HG03521 (cell line): ENCODE data around the gene PRSS12.
"Not testable (repeated sequence)": the region's sequence is repeated elsewhere in the genome, so short reads cannot be mapped to it uniquely, and the experiment has no call there.

Experiments used
- ATAC-seq: cut with Tn5 transposase; IDR thresholded peaks from one replicate; pipeline ENCODE4 v1.9.1; 2021; ENCODE audit warnings: mild to moderate bottlenecking, moderate library complexity; ENCODE audit not compliant: unreplicated experiment

Gene PRSS12

DNA sequence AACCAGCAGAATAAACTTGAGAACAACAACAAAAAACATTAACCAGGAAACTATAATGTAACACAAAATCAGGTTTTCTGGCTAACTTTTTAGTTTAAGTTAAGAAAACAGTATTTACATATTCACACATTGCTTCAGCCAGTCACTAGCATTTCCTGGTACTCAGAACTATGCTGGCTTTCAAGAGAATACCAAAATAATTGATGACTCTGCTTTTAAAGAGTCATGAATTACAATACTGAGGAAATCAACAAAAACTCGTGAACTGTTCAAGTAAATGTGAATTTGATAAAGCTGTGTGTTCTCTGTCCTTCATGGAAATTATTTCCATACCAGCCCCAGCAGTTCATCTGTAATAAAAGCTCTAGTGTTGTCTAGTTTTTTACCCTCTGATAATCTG is 27.4 kb downstream of the PRSS12 start:
- ATAC-seq: no peak

DNA sequence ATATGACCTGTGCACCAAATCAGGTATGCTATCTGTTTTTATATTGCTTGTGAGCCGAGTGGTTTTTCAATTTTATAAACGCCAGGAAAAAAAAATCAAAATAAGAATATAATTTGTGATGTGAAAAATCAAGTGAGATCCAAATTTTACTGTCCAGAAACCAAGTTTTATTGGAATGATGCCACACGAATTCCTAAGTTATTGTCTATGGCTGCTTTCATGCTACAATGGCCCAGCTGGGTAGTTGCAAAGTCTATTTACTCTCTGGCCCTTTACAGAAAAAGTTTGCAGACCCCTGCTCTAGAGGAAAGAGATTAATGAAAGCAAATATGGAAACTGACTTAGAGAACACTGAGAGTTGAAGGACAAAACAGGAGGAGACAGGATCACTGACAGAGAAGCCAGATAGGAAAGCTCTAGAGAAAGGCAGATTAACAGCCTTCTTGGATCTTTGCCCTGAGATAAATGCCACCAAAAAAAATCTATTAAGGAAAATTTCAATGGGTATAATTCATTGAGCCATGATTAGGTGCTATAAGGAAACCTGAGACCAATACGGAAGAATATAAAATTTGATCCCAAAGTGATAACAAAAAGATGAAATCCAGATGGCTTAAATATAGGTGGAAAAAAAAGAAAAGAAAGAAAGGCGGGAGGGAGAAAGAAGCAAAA is 29.8 kb downstream of the PRSS12 start:
- no peak for ATAC-seq

DNA sequence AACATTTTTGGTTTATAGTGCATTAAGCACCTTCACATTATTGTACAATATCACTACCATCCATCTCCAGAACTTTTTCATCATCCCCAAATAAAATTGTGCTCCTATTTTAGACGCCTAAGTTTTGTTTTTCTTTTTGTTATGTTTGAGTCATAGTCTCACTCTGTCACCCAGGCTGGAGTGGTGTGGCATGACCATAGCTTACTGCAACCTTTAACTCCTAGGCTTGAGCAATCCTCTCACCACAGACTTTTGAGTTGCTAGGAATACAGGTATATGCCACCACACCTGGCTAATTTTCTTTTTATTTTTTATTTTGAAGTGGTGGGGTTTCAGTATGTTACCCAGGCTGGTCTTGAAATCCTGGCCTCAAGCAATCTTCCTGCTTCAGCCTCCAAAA is 33.9 kb downstream of the PRSS12 start:
- no peak for ATAC-seq

DNA sequence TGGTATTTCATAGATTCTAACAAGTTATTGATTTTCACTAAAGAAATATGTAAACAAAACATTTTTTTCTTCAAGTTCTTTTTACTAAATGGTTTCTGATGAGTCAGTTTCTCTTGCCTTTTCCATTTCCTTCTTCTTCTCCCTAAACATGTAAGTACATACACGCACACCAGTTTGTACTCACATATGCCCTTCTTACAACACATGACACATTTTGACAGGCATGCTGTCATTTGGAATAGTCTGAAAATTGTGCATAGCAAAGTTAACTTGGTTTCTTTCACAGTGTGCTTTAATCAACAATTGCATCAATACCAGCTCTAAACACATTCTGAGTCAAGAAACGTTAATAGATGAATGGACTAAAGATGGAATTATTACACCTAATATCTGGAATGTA is 35.1 kb downstream of the PRSS12 start:
- no peak for ATAC-seq

DNA sequence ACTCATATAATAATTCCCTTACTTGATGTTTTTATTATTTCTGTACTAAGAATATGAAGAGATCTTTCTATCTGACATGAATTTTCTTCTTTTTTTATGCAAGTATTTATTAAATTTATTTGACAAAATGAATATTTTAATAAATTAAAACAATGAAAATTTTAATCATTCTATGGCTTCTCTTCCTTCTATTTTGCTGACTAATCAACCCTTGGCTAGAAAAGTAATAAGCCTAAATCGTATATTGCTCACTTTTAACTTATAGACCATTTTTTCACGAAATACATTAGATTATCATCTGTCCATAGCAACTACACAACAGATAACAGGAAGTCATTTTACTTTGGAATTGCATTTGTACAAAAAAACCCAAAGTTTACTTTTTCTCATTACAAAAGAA is 38.6 kb downstream of the PRSS12 start:
- no peak for ATAC-seq

DNA sequence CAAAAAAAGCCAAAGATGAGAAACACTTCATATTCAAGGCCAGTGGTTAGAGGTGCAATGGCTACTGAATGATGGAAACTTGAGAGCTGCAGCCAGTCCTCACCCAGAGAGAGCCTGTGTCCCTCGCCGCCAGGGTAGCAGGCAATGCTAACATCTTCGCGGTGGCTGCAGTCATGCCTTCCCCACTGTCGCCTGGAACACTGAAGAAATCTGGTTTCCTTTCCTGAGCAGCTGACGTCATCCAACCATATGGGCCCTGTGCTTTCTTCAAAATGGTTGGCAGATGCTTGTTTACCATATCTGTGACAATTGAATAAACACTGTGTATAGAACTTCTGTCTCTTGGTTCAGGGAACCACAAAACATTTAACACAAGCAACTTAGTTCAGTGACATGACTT is 39.7 kb downstream of the PRSS12 start:
- ATAC-seq: no peak

DNA sequence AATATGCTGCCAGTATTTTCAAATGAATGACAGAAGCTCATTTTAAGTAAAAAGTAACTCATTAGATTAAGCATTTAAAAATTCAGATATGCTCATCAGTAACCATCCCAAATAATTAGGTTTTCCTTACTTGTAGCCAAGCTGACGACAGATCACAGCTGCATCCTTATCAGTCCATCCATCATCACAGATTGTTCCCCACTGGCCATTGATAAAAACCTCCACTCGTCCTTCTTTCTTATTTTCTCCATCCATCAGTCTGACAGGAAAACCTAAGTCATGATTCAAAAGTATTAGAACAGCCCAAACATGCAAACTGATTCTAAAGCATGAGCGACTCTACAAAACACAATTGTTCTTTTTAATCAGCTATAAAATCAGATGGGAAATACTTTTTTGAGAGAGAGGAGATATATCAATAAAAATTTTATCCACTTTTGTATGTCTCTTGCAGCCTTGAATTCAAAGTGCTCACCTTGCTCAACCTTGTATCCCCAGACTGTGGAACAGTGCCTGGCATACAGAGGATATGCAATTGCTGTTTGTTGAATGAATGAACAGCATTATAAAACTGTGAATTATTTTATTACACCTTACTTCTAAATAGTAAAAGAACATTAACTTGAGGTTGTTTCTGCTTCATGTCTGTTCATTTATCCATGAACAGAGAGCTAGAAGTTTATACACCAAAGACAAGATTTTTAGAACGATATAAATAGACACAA is 44.3 kb downstream of the PRSS12 start:
- ATAC-seq: no peak

DNA sequence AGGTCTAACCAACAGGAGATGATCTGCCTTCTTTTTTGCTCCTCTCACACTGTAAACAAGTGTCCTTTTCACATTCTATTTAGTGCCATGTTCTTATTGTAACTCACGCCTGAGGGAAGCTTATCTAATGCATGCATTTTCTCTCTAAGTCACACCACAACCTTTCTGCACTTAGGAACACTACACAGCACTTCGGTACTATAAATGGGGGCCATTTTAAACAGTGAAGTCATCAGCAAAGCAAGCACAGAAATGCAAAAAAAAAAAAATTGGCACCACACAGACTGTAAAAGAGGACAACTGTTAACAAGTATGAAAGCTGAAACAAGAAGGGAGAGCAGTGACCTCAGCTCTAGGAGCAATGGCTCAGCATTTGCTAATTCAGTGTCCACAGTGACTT is 45.2 kb downstream of the PRSS12 start:
- no peak for ATAC-seq

DNA sequence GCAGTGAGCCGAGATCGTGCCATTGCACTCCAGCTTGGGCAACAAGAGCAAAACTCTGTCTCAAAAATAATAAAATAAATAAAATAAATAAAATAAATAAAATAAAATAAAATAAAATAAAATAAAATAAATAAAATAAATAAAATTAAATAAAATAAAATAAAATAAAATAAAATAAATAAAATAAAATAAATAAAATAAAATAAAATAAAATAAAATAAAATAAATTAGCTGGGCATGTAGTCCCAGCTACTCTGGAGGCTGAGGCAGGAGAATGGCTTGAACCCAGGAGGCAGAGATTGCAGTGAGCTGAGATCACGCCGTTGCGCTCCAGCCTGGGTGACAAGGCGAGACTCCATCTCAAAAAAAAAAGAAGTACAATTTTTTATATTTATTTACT is 53.2 kb downstream of the PRSS12 start:
- not testable (repeated sequence) for ATAC-seq

DNA sequence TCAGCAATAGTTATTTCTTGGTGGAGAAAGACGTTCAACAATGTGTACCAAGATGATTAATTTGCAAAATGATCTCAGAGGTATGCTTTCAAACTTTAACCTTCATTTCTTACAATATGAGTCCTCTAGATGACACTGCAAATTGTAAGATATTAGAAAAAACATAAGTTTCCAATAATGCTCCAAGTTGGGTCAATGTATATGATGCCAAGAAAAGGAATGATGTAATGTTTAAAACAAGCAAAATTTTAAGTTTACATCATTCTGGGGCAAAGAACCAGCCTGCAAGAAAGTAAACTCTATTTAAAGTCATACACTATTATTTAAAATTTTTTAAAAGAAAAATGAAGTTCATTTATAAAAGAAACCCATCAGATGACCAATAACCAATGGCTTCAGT is 56.1 kb downstream of the PRSS12 start:
- no peak for ATAC-seq

DNA sequence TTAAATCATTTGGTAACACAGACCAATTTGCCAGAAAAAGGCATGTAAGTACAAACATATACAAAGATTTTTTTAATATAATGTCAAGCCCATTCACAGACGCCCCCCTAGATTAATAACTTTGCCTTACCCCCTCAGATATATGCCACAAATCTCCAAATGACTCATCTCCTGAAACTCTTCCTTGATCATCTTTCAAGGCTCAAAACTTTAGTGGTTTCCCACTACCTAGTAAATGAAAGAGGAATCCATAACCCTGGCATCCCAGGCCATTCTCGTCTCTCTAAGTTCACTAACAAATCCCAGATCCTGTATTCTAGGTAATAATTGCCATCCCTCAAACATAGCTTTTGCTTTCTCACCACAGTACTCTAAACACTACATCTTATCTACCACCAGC is 61.9 kb downstream of the PRSS12 start:
- no peak for ATAC-seq

DNA sequence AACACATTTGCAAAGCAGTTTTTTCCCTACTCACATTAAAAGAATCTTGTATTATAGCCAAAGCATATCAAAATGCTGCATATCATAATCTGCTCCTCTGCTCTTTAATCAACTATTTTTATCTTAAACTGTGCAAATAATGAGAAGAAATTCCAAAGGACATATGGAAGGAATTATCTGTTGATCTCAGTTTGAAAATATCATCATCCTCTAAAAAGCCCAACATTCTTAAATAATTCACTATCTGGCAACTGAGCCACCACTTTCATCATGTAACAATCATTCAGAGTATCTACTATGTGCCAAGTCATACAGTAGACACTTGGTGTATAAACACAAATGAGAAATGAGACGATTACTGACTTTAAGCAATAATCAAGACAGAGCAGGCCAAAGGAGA is 63.0 kb downstream of the PRSS12 start:
- ATAC-seq: no peak

DNA sequence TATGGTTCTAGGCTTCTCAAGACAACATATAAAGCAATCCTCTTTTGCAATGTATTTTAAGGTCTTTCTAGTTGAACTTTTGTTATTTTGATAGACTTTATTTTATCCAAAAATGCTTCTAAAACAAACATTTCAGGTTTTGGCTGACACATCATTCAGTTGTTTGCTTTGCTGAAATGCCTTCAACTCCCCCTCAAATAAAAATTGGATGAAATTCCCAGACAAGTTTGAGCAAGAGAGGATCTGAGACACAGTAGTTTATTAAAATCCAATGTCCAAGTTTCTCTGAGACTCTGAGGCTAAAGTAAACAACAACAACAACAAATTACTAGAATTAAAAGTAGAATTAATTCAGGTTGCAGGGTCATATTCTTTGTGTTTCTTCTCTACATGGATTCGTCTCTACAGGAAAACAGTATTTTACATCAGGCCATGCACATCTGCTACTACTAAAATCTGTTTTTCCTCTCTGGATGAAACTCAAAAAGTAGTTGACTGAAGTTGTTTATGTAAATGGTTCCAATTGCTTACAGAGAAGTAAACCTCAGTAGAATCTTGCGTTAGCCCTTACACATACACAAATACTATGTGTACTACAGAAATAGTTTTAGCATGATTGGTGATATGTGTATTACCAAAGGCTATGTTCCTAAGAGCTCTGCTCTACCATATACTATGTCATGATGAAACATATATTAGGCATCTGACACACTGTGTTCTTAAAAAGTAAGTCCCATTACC is 64.9 kb downstream of the PRSS12 start:
- ATAC-seq: no peak

DNA sequence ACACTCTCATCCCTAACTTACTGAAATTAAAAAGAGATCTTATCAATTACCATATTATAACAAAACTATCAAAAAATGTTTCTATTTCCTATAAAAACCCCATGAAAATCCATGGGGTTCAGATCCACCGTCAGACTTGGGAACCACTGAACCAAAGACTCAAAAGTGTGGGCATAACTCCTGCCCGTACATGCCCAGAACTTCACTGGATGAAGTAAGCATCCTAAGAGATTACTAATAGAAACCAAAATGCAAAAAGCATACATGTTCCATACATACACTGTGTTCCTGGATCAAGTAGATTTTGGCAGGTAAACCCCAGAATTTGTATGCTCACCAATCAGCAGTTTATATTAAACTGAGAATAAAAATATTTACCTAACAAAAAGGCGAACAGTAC is 66.1 kb downstream of the PRSS12 start:
- ATAC-seq: no peak

DNA sequence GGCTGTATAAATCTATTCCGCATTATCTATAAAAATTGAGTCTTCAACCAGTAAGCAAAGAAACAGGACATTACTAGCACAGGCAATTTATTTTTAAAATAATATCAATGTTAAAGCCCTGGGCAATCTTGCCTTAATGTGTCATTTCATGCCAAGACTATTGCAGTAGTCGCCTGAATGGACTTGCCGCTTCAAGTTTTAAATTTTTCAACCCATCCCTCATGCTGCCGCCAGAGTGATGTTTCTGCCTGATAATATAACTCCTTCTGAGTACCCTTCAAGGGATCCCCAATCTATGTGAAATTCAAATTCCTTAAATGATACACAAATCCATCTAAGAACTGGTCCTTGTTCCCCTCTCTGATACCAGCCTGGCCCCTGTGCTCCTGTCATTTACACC is 66.9 kb downstream of the PRSS12 start:
- no peak for ATAC-seq

DNA sequence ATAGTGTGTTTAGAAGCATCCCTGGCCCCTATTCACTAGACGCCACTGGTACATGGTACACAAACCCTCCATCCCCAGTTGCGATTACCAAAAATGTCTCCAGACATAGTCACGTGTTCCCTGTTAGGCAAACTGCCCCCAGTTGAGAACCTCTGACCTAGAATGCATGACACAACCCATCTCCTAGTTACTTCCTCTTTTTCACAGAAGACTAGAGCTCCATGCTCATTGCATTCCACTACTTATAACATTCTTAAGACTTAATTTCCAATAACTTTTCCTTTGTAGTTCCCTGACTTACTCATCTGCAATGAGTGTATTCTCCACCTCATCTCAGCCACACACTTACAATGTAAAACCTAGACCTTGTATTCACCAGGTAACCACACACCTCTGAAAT is 68.6 kb downstream of the PRSS12 start:
- ATAC-seq: peak; percentile 42

DNA sequence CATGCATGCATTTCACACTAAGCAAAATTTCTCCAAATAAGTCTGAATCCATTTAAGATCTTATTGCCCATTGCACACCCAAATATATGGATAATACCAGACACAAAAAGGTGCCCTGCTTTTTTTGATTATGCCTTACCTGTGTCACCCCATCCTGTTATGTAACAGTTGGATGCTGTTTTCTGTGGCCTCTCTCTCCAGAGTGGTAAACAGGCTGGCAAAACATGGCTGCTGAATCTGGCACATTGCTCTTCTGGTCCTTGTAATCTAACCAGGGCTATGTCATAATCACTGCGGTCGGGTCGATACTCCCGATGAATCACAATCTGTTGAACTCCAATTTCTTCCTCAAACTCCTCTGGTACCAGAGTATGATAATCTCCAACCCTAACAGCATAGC is 70.1 kb downstream of the PRSS12 start:
- no peak for ATAC-seq

DNA sequence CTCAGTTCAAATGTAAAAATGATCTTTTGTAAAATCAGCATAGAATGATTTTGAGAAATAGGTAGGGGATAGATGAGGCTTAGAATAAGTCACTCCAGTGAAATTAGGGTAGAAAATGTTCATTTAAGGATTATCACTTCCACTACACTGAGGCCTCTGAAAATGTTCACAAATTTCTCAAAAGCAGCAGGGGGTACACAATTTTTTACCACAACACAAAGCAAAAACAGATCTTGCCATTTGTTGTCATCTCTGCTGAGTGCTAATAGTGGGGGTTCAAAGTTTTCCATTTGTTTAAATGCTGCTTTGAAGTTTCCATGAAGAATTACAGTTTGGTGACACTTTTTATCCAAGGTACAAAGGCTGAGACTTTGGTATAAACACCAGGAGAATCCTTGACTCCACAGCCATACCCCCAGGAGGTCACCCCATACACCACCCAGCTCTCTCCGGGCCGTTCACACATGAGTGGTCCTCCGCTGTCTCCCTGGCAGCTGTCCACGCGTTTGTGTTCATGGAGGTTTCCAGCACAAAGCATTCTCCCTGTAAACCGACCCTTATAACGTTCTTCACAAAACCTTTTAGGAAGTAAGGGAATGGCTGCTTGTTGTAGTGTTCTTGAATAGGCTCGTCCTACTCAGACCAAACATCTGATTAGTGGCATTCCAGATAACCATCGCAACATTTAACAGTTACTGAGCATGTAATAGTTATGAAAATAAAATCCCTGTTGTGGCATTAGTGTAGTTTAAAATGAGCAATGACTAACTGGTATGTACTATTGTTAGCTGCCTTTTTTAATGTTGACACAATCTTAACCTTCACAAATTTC is 71.0 kb downstream of the PRSS12 start:
- ATAC-seq: no peak

DNA sequence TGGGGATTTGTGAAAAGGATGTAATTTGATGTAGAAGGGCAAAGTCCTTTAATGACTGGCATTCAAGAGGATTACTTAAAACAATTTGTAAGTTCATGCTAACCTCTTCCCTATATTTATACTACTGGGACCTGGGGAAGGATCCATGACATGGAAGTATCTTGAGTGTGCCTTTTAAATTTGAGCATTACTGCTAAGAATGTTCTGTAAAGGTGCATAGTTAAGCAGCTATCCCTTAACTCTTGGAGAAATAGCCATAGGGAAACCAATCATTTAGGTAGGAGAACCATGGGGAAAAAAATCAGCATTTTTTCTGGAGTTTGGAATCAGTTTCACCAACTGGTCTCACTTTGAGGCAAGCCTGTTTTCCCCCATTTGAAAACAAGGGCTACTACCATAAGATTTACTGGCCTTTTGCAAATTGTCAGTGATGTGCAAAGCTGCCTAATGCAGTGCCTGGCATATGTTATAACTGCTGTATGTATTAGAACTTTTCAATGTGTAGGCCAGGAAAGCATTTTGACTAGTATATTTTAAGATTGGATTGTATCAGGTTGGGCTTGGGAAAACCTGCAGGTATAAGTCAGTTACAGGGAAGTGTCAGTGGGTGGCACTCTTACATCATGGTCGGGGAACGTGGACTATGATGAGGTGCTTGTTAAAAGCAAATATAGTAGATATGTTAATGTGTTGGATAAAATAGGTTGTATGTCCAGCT is 72.1 kb downstream of the PRSS12 start:
- ATAC-seq: no peak

DNA sequence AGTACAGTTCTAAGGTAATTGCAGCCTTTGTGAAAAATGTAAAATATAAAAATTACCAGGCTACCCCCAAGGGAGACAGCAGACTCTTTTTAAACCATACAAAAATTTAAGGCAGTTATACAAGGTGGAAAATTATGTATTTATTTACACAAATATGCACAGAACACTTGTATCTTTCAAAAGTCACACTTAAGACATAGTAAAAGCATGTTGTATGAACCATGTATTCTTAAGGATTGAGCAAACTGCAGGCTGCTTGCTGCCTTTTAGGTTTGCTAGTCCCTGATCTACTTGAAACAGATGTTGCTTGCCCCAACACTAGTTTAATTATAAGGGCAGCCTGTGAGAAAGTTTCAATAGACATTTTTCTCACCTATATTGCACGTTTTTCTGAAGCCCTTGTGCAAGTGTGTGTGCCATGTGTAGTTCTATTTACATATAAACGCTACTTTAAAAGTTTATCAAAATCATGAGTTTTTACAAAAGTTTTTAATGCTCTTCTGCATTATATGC is 72.8 kb downstream of the PRSS12 start:
- ATAC-seq: no peak
